Measurements from ENCODE around the gene PDE6C.

PDE6C gene

DNA sequence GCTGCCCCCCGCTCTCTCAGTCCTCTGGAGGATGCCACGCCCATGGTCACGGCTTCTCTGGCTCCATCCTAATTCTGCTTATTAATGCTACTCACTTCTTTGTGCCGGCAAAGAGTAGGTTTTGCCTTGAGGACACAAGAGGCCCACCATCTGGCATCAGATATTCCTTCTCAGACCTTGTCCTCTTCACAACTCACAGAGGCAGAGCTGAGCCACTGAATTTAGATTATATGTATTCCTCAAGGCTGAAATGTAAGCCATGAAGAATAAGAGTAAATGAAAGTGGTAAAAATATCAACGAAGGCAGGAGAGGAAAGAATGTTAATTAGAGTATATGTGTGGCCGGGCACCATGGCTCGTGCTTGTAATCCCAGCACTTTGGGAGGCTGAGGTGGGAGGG is 17.8 kb upstream of the PDE6C start:
- no peak for DNase-seq

DNA sequence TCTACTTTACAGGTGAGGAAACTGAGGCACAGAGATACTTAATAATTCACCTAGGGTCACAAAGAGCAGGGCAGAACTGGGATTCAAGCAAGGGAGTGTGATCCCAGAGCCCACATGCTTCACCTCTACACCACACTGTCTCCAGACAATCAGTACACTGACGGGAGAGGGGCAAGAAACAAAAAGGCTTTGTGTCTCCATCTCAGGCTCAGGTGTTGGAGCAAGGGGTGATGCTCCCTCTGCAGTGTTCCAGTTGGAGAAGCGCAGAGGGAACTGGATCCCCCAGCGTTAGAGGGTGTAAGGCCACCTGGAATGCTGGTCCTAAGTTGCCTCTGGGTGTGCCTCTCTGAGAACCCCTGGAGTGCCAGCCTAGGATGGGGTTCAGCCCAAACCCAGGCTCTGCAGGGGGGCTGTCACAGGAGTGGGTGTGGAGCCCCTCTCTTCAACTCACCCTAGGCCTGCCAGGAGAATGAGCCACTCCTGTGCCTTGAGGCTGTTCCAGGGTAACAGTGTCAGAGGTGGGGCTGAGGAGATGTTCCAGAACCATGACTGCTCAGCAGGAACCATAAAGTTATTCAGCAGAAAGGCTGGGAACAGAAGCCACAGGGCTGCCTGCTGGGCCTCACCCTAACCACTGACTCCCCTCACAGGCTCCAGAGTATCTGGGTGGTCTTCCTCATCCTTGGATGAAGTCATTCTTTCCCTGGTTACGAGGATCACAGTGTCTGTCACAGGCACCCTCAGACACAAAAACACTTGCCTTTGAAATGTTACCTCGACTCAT is 16.8 kb upstream of the PDE6C start:
- no peak for DNase-seq

DNA sequence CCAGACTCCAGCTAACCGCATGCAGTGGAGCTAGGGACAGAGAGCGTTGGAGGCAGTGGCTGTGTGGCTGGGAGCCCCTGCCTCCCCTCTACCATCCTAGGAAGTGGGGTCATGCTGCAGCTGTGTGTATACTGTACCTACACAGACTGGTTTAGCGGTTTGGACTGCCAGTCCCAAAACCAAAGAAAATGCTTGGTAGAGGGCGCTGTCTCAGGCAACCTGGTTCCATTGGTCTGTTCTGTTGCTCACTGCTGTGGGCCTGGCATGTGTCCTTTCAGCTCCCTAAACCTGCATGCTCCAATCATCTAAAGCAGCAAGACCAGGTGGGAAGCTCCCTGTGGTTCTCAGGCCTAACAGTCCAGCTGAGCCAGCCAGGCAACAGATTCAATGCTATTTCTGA is 15.8 kb upstream of the PDE6C start:
- no peak for DNase-seq

DNA sequence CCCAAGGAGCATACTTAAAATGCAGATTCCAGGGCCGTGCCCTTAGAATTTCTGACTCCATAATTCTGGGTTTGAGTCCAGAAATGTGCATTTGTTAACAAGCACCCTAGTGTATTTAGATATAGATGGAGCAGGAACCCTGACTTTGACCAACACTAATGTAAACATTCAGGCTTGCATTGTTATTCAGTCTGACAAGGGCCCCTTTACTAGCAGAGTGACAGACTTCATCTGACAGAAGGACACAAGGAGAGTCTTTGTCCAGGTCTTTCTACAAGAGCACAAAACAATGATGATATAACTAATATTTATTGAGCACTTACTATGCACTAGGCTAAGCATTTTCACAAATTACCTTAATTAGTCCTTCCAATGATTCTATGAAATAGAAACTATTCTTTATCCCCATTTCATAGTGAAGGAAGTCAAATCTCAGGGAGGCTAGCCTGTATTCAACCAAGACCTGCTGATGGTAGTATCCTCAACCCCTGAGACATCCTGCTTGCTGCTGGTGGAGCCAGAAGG is 15.2 kb upstream of the PDE6C start:
- no peak for DNase-seq

DNA sequence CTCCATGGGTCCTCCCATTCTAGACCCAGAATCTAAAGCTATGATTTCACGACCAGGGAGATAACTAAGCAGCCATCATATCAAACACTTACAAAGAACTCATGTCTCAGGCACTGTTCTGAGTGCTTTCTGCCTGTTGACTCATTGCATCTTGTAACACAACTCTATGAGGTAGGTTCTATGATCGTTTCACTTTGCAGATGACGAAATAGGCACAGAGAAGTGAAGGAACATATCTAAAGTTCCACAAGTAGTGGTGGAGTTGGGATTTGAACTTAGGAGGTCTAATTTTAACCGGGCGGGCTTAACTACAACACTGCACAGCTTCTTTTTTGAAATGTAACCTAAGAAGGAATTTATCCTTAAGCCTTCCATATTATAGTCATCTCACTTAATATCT is 14.2 kb upstream of the PDE6C start:
- no peak for DNase-seq

DNA sequence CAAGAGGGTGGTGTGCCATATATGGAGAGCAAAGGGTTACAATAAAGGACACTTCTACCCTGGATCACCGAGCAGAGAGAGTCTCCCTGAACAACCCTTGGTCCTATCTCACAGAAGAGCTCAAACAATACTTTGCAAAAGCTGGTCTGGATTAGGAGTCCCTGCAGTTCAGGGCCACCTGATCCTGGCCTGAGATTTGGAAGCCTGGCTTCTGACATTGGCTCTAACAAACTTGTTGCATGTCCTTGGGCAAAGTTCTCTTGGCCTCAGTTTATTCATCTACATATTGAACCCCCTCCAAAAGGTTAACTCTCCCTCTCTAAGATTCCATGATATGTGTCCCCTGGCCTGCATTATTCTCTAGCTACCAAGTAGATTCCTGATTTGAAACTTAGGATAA is 13.0 kb upstream of the PDE6C start:
- DNase-seq: no peak

DNA sequence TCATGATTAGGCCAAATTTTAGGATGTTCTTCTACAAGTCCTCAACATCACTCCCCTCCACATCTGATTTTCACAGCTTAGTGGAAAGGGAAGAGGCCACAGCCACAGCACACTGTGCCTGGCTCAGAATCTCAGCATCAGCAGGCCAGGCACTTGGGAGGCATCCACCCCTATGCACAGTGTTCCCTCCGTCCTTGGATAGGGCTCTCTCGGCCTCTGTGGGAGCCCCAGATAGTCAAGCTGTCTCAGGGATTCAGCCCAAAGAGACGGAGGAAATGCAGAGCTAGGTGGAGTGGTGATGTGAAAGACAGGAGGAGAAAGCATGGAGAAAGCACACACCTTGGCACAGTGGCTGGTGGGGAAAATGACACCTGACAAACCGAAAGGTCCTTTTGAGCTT is 12.6 kb upstream of the PDE6C start:
- DNase-seq: no peak

DNA sequence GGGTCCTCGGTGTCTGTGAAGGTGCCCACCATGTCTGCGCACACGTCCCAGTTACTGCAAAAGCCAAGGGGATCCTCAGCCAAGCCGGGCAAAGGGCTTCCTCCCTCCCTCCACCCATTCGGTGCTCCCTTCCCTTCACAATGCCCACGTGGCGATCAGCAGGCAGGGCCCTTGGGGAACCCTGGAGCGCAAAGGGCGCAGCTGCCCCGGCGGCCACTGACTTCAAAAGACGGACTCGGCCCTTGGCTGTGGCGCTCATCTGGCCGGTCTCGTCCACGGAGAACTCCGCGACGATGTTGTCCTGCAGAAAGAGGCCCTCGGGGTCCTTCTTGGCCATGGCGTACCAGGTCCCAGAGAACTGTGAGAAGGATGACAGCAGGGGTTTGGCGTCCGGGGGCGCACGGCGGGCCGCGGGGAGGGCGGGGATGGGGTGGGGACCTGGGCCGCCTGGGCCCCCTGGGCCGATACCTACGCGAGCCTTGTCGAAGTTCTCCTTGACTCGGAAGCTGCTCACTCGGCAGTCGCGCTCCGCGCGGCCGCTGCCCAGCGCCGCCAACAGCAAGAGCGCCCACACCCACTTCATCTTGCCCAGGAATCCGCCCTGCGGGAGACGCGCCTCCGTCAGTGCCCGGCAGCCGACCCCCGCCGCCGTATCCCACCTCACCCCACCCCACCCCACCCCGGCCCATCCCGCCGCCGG is 11.7 kb upstream of the PDE6C start:
- DNase-seq: peak; percentile 23

DNA sequence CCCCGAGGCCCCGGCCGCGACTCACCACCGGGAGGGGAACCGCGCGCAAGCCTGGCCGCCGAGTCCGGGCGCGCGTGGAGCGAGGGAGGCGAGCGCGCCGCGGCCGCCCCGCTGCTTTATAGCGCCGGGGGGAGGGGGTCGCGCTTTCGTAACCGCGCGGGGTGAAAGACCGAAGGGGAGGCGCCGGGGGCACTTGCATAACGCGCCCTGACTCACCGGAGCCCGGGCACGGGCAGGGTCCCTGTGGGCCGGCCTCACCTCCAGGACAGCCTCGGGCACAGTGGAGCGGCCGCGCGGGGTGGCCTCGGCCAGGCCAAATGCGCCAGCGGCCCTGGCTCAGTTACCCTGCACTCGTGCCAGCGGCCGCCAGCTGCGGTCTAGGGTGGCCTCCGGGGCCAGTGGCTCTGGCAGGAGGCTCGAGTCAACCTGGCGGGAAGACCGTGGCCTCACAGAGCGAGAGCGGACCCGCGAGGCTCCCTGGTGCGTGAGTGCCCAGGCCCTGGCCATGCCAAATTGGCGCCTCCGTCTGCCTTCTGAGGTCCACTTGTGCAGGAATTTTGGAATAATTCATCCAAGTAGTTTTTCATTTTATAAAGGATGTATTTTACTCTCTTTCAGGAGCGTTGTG is 11.1 kb upstream of the PDE6C start, which contains the start of gene RBP4:
RBP4 (minus strand) TSS at position 90 of the 628 bp plus-strand sequence. CDS start 207 bp downstream, outside the sequence.
- no peak for DNase-seq

DNA sequence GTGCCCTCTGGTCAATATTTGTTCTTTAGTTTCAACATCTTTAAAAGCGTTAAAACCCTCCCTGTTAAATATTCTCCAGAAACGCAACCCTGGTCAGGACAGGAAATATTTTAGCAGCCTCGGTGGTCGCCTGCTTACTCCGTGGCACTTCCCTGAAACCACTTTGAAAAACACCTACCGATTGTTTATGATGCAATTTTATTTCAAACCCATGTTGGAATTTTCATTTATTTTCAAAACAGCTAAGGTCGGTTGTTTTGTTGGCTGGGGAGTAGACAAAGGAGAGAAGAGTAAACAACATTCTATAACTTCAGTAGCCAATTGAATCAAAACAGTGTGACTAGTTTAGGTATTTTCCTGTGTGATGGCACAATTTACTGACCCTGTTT is 10.6 kb upstream of the PDE6C start:
- DNase-seq: no peak

DNA sequence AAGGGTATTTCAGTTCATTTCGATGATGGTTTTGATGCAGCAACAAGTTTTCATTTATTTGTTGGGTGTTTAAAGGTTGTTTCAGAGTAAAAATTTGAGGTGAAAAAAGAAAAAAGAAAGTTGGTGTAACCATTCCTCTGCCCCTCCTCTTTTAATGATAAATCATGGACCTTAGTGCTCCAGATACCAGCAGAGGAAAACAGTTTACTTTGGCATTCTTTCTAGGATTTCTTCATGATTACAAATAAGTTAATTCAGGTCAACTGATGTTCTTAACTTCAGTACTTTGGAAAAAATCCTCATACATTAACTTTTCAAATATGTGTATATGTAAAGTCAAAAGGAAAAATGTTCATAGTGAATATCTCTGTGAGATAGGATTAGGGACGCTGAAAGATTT is 9.3 kb upstream of the PDE6C start:
- DNase-seq: no peak

DNA sequence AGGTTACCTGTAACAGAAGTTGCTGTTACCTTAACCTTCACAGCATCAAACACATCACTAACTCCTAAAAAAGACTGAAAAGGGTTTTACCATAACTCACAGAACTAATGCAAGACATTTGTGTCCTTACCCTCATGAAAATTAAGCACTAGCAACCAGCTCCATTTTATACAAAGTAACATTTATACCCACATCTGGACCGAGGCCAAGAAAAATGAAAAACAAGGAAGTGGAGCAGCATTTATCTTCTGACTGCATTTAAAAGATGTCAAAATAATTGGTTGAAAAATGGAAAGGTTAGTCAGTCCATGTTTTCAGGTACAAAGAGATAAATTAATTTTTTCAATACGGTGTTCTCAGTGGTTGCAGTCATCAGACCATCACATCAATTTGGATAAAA is 8.2 kb upstream of the PDE6C start:
- no peak for DNase-seq

DNA sequence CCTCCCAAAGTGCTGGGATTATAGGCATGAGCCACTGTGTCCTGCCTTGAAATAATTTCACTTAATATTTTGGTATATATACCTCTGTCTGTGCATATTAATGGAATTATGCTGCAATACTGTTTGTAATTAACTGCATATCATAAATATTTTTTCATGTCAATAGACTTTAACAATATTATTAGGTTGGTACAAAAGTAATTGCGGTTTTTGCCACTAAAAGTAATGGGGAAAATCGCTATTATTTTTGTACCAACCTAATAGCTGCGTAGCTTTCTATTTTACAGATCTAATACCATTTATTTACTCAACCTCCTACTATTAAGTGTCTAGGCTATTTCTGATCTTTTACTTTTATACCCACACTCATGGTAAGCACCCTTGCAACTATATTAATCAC is 3.9 kb upstream of the PDE6C start:
- DNase-seq: no peak

DNA sequence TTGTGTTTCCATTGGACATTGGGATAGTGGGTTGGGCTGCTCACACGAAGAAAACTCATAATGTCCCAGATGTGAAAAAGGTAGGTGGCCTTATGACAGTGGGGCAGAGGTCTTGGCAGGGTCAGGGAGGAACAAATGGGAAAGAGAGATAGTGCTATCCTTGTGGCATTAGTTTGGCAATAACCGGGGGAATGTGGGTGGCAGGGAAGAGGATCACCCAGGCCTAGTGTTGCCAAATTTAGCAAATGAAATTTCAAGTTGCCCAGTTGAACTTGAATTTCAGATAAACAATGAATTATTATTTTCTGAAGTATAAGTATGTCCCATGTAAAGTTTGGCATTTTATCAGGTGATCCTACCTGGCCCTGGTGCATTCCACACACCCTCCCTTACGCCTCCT is 789 bp downstream of the PDE6C start:
- no peak for DNase-seq

DNA sequence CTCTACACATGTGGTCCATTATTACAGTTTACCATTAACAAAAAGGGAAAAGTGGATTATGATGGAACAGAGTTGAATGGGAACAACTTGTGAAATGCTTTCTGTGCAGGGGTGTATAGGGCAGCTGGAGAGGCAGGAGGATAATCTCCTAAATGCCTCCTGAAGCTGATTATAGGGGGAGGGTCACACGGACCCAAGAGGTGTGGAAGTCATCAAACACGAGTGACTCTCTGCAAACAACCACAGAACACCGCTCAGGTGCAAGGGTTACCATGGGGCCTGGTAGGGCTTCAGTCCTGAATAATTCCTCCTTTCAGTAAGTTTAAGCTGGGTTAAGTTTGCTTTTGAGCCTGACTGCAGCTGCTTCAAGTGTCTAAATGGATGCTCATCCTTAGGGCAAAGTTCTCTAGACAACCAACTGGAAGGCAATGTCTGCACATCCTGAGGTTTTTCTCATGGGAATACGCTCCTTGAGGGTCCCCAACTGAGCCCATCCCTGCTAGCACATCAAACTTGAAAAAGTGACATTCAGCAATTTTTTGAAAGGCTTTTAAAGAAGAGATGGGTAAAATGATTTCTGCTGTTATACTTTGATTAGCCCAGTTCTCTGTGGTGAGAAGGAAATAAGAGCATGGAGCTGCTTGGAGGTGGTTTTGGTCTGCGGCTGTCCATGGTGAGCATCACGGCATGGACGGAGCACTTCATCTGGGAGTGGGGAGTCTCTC is 1.9 kb downstream of the PDE6C start:
- no peak for DNase-seq

DNA sequence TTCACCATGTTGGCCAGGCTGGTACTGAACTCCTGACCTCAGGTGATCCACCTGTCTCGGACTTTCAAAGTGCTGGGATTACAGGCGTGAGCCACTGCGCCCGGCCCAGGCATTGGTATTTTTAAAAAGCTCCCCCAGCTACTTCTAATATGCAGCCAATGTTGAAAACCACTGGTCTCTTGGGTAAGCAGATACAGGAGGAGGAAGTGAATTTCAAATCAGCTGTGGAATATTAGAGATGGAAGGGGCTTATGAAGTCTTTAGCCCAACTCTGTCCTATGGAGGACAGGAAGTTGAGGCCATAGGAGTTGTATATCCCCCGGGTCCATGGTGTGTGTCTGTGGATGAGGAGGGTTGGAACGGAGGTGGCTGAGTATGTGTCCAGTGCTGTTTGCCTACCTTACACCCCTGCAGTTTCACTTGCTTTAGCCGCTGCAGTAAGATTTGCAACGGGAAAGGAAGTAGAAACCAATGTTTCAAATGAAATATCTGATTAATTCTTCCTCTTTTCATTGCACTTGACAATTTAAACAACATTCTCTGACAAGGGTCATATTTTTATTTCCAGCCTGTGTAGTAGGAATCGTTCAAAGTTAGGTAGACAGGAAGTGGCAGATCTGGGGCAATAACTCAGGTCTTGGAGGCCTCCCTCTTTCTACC is 3.4 kb downstream of the PDE6C start:
- DNase-seq: no peak

DNA sequence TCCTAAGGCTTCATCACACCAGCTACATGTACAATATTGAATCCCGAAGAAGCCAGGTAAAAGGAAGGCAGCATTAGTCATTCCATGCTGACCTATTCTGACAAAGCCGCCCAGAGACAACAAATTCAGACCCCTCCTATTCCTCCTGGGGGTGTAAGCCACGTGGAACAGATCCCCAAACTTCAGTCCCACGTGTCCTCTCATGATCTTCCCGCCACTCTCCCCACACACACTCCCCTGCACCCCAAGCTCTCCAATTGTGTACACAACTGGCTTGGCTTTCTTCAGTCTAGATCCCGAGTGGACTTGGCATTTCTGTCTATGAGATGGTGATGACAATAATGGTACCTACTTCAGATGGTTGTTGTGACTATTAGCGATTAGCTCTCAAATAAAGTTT is 8.6 kb downstream of the PDE6C start:
- DNase-seq: no peak

DNA sequence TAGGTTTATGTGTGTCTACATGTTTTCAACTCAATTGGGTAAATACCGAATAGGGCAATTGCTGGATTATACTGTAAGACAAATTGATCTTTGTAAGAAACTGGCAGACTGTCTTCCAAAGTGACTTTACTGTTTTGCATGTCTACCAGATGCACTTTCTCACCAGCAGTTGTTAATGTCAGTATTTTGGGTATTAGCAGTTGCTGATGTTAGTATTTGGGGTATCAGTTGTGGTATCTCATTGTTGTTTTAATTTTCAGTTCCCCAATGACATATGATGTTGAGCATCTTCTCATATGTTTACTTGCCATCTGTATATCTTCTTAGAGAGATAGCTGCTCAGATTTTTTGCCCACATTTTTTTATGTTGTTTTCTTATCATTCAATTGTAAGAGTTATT is 10.6 kb downstream of the PDE6C start:
- no peak for DNase-seq

DNA sequence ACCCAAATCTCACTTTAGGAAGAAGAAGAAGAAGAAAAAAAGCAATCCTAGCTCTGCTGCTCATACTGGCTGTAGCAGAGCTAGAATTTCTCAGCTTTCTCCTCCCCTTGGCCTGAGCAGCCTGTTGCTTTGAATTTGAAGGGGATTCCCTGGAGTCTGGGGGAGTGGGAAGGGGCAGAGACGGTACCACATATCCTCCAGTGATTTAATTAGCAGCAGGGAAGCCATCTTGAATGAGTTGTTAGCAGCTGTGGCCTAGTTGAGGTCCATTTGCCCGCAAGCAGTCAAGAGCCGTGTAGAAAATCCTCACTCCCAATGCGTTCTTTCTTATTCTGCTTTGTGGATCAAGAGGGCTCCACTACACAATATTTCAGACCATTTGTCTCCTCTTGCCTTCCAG is 16.5 kb downstream of the PDE6C start:
- DNase-seq: no peak

DNA sequence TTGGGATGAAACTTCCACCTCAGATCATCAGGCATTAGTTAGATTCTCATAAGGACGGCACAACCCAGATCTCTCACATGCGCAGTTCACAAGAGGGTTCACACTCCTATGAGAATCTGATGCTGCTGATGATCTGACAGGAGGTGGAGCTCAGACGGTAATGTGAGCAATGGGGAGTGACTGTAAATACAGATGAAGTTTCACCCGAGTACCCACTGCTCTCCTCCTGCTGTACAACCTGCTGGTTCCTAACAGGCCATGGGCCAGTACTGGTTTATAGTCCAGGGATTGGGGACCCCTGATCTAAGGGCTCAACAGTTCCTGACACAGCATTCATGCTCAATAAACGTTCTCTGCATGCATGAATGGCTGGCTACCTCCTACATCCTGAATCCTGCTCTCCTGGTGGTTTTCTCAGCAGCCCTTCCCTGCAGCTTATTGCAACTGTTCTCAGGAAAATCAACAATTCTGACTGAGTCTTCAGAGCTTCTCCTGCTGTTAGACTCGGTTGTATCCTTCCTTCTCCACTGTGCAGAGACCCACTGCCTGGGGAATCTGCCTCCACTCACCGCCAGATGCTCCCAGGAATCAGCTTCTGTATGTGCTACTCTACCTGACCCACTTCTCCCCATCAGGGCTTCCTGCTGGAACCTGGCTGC is 17.4 kb downstream of the PDE6C start:
- DNase-seq: no peak

DNA sequence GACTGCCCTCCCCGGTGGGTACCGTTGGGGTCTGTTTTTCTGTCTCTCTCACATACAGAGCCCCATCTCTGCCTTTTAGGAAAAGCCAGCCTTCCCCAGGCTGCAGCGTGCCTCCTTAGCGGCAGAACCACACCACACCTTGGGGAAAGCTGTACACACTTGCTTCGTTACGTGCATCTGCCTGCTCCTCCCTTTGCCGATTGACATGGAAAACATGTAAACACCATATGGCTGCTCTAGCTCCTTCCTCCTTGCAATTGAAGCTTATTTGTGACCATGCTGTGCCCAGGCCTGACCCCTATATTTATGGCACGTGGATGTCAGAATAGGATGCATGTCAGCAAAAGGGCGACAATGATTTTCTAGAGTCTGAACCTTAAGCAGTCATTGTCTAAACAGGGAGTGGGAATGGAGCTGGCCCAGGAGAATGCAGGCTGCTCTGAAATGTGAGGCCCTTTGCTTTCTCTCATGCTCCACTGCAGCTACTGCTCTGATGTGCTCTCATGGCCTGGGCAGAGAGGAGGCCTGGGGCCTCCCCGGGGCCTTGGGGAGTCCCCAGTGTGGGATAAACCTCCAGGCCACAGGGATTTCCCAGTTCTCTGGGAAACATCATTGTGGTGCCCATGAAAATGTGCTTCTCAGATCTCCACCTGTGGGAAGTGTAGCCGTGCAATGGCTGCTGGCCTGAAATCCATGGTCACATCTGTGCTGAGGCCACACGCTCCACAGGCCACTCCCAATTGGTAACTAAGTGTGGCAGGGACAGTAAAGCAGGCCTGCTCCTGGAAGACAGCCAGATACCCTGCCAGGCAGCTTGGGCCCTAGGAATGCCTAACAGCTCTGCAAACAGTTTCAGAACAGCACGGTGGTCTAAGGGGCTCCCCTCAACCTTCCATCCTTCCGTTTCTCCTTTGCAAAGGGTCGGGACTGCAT is 18.6 kb downstream of the PDE6C start:
- DNase-seq: no peak
